ENCODE data around the gene EFNB1.

The EFNB1 gene

DNA sequence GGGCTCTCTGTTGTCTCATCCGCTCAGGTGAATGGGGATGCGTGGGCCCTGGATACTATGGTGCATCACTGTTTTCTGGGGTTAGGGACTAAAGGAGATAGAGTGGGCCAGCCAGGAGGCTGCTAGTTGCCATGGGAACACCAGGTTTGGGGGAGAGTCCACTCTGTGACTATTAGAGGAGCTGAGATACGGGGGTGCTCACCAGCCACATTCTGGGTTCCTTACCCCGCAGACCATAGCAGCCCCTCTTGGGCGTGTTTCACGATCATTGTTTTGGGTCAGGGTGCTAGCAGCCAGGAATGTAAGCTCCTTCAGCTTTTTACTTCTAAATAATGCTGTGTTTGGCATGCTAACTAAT lies 4.6 kb downstream of the EFNB1 start:
- Histone ChIP-seq H4K20me1 (ENCODE audit: insufficient read depth) (no peaks in the 10 kb centered on the region), H3K27me3 (ENCODE audit: insufficient read depth, low read depth) (no peaks in the 10 kb centered on the region)

DNA sequence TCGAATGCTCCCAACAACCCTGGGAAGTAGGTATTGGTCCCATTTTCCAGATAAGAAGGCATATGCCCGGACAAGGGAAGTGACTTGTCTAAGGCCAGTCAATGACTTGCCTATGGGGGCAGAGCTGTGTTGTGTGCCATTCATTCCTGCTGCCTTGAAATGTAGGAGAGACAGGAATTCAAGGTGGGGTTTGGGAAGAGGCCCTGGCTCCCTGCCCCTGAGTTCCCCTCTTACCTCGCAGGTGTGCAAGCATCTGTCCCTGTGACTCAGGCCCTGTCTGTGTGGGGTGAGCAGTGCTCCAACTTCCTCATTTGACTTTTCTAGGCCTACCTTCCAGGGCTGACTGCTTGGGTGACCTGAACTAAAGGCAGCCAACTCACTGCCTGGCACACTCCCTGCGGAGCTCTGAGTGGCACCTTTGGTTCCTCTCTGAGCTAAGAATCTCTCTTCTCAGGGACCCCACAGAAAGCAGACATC lies 5.1 kb downstream of the EFNB1 start:
- no peak overlapping the region for H3K4me3 ChIP-seq (IDR thresholded peaks at IDR 0.05; ENCODE audit: insufficient read depth, low read depth, low read length)
- H3K27ac ChIP-seq = no peak overlapping the region
- H3K4me1 ChIP-seq (ENCODE audit: low read depth, poor library complexity, severe bottlenecking) = no peaks in the 10 kb centered on the region
- H2AFZ ChIP-seq (ENCODE audit: low read depth) = no peak overlapping the region
- no peak overlapping the region for H3K9ac ChIP-seq
- H3K4me2 ChIP-seq = no peak overlapping the region
- TF ChIP-seq, protein P1, sequence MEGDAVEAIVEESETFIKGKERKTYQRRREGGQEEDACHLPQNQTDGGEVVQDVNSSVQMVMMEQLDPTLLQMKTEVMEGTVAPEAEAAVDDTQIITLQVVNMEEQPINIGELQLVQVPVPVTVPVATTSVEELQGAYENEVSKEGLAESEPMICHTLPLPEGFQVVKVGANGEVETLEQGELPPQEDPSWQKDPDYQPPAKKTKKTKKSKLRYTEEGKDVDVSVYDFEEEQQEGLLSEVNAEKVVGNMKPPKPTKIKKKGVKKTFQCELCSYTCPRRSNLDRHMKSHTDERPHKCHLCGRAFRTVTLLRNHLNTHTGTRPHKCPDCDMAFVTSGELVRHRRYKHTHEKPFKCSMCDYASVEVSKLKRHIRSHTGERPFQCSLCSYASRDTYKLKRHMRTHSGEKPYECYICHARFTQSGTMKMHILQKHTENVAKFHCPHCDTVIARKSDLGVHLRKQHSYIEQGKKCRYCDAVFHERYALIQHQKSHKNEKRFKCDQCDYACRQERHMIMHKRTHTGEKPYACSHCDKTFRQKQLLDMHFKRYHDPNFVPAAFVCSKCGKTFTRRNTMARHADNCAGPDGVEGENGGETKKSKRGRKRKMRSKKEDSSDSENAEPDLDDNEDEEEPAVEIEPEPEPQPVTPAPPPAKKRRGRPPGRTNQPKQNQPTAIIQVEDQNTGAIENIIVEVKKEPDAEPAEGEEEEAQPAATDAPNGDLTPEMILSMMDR (conservative IDR thresholded peaks at IDR 0.05; ENCODE audit: low read depth, low read length) = no peak
- H3K27me3 ChIP-seq (ENCODE audit: insufficient read depth, low read depth) = no peaks in the 10 kb centered on the region
- H4K20me1 ChIP-seq (ENCODE audit: insufficient read depth) = no peaks in the 10 kb centered on the region
- no peaks in the 10 kb centered on the region for H3K36me3 ChIP-seq (ENCODE audit: insufficient read depth)
- H3K79me2 ChIP-seq (ENCODE audit: insufficient read depth, low read depth) = no peaks in the 10 kb centered on the region

More for the DNA sequence above, 4.6 kb downstream of the EFNB1 start:
- no peaks in the 10 kb centered on the region for H3K4me1 ChIP-seq (ENCODE audit: low read depth, poor library complexity, severe bottlenecking)
- no peak overlapping the region for H3K9ac ChIP-seq
- H3K27ac ChIP-seq = no peak overlapping the region
- TF ChIP-seq, protein P1 (conservative IDR thresholded peaks at IDR 0.05; ENCODE audit: low read depth, low read length) = no peak
- no peak overlapping the region for H2AFZ ChIP-seq (ENCODE audit: low read depth)
- no peaks in the 10 kb centered on the region for H3K36me3 ChIP-seq (ENCODE audit: insufficient read depth)
- no peaks in the 10 kb centered on the region for H3K79me2 ChIP-seq (ENCODE audit: insufficient read depth, low read depth)
- no peak overlapping the region for H3K4me3 ChIP-seq (IDR thresholded peaks at IDR 0.05; ENCODE audit: insufficient read depth, low read depth, low read length)
- H3K4me2 ChIP-seq = no peak overlapping the region

DNA sequence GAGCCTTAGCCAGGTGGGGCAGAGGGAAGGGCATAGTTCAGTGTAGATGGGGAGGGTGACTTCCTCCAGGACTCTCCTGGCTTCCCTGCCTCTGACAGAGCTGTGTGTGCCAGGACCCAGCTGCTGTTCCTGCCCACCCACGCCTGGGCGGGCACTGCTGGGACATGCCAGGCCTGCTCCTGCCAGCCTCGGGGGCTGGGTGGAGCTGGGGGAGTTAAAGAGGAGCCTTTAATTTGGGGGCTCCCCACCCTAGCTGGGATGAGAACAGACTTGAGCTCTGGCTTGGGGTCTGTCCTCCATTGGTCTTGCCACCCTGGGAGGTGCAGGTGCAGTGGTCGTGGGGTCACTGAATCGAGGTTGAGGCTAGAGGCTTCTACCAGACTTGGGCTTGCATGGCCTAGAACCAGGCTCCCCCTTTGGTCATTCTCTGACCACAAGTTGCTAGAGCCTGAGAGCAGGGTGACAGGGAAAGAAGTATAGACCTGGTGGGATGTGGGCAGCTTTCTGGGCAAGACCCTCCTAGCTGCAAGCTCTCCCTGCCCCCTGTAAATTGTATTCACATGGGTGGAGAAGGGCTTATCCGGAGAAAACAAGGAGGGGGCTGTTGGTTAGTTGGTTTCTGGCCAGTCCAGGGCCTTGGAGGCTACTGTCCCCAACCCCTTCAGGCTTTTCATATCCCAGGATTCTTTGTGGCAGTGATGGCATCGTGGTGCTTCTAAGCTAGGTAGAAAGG lies 5.7 kb downstream of the EFNB1 start:
- Histone ChIP-seq H3K4me3 (IDR thresholded peaks at IDR 0.05; ENCODE audit: insufficient read depth, low read depth, low read length) (no peak overlapping the region), H3K27ac (no peak overlapping the region), H3K27me3 (ENCODE audit: insufficient read depth, low read depth) (no peaks in the 10 kb centered on the region), H3K36me3 (ENCODE audit: insufficient read depth) (no peaks in the 10 kb centered on the region), H4K20me1 (ENCODE audit: insufficient read depth) (no peaks in the 10 kb centered on the region), H3K79me2 (ENCODE audit: insufficient read depth, low read depth) (no peaks in the 10 kb centered on the region), H3K4me2 (no peak overlapping the region), H3K9ac (no peak overlapping the region), H2AFZ (ENCODE audit: low read depth) (no peak overlapping the region), H3K4me1 (ENCODE audit: low read depth, poor library complexity, severe bottlenecking) (no peaks in the 10 kb centered on the region)
- TF ChIP-seq, protein P1 (conservative IDR thresholded peaks at IDR 0.05; ENCODE audit: low read depth, low read length) = no peak

DNA sequence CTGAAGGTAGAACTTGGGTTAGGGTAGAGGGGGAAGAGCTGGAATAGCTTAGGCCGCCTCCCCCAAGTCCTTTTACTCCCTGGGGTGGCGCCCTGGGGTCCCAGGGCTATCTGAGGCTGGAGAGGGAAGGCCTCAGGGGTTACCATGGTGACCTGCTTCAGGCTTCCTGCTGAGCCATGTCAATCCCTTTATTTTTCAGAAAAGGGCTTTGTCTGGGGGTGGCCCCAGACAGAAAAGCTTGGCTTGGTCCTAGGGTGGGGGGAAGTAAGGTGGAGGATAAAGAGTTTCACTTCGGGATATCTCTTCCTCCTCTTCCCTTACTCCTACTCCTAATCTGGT lies 6.3 kb downstream of the EFNB1 start:
- TF ChIP-seq, protein P1 (conservative IDR thresholded peaks at IDR 0.05; ENCODE audit: low read depth, low read length) = no peak
- no peaks in the 10 kb centered on the region for H3K27me3 ChIP-seq (ENCODE audit: insufficient read depth, low read depth)
- H3K4me2 ChIP-seq = no peak overlapping the region
- H3K27ac ChIP-seq = no peak overlapping the region
- H2AFZ ChIP-seq (ENCODE audit: low read depth) = no peak overlapping the region
- H3K36me3 ChIP-seq (ENCODE audit: insufficient read depth) = no peaks in the 10 kb centered on the region
- H4K20me1 ChIP-seq (ENCODE audit: insufficient read depth) = no peaks in the 10 kb centered on the region
- H3K9ac ChIP-seq = no peak overlapping the region
- no peaks in the 10 kb centered on the region for H3K4me1 ChIP-seq (ENCODE audit: low read depth, poor library complexity, severe bottlenecking)
- no peak overlapping the region for H3K4me3 ChIP-seq (IDR thresholded peaks at IDR 0.05; ENCODE audit: insufficient read depth, low read depth, low read length)
- no peaks in the 10 kb centered on the region for H3K79me2 ChIP-seq (ENCODE audit: insufficient read depth, low read depth)

Data from KMS-11 (cell line).